Kidney (tissue), 14 donors: ENCODE data around the gene C5orf46. TPM values are rescaled to one million over a fixed set of nuclear protein-coding genes. Genes with fewer than 3 reads are reported as not detected.

Experiments used
- DNase-seq, 5 donors: peaks; one replicate each; pipeline ENCODE4 v3.0.0-alpha.2; 2013 to 2020
- FAIRE-seq: peaks from 2 replicates; lab custom pipeline; 2012; peaks lifted over from hg19 to GRCh38; lab: Jason Lieb, UNC
- H3K27ac ChIP-seq, 2 donors: one replicate each; pipeline ENCODE4 v1.7.0; 2013; ENCODE audit warnings: low read depth in 2 of 2, low read length in 2 of 2, inconsistent platforms in 1 of 2
- H3K27me3 ChIP-seq: one replicate; pipeline ENCODE4 v1.7.1; 2013; ENCODE audit warnings: low read length, inconsistent platforms; ENCODE audit not compliant: control insufficient read depth, insufficient read depth
- H3K36me3 ChIP-seq, 3 donors: one replicate each; pipeline versions ENCODE4 v1.7.0 to v1.7.1; 2013; ENCODE audit warnings: low read length in 3 of 3, control low read depth in 1 of 3, inconsistent platforms in 1 of 3; ENCODE audit not compliant: insufficient read depth in 3 of 3, control insufficient read depth in 2 of 3
- H3K4me1 ChIP-seq, 3 donors: one replicate each; pipeline versions ENCODE4 v1.7.0 to v1.7.1; 2013; ENCODE audit warnings: low read length in 3 of 3, inconsistent platforms in 1 of 3, low read depth in 1 of 3; ENCODE audit not compliant: control insufficient read depth in 2 of 3, insufficient read depth in 2 of 3
- H3K4me3 ChIP-seq, 3 donors: one replicate each; pipeline versions ENCODE4 v1.7.0 to v1.8.1; 2013; ENCODE audit warnings: low read length in 3 of 3, control low read depth in 1 of 3, inconsistent platforms in 1 of 3
- H3K9ac ChIP-seq, 3 donors: one replicate each; pipeline versions ENCODE4 v1.7.0 to v1.7.1; 2013; ENCODE audit warnings: low read length in 3 of 3, control low read depth in 1 of 3, inconsistent platforms in 1 of 3
- H3K9me3 ChIP-seq, 3 donors: one replicate each; pipeline versions ENCODE4 v1.7.0 to v1.7.1; 2013; ENCODE audit warnings: low read length in 3 of 3, control low read depth in 1 of 3, inconsistent platforms in 1 of 3; ENCODE audit not compliant: control insufficient read depth in 2 of 3, insufficient read depth in 1 of 3
- intact Hi-C: fragments of 100-400 bp; cut with DNase I; formaldehyde crosslinking; loops from one replicate; pipeline ENCODE4 v1.11.1; 2022
- polyA plus RNA-seq: library from polyadenylated mRNA; stranded (reverse); fragments of 350-450 nt; fragmentation: Illumina TruSeq; extraction: RNeasy Lipid Tissue Mini Kit (QIAGEN cat#74804); gene quantifications from one replicate; pipeline ENCODE4 v1.2.3, GENCODE V29; 2014; ENCODE audit warnings: low read depth, low replicate concordance; ENCODE audit not compliant: insufficient read depth
- total RNA-seq: library from RNA; stranded (reverse); fragmentation: NEBNext Ultra II Directional; extraction: Animal tissue kit (Norgen Biotek cat#: 25700); gene quantifications from one replicate; pipeline ENCODE4 v1.2.1, GENCODE V29; 2021
- TF ChIP-seq, protein P1 (sequence below): IDR thresholded peaks from 3 replicates; pipeline ENCODE4 v1.5.1; 2012; ENCODE audit warnings: mild to moderate bottlenecking, moderate library complexity, borderline replicate concordance; ENCODE audit not compliant: insufficient read depth; ENCODE audit errors: extremely low read depth
- donor health status: control.
- donor health status: control.
- donor health status: control.
- donor health status: control.
- donor health status: control.
- donor health status: DM: yes; HTN: yes; CAD: no.
- donor health status: Normal renal cell carcinoma (clear cell type).

The C5orf46 gene
- total and polyA plus RNA-seq, 2 donors from 2014 or later, result not detected

DNA sequence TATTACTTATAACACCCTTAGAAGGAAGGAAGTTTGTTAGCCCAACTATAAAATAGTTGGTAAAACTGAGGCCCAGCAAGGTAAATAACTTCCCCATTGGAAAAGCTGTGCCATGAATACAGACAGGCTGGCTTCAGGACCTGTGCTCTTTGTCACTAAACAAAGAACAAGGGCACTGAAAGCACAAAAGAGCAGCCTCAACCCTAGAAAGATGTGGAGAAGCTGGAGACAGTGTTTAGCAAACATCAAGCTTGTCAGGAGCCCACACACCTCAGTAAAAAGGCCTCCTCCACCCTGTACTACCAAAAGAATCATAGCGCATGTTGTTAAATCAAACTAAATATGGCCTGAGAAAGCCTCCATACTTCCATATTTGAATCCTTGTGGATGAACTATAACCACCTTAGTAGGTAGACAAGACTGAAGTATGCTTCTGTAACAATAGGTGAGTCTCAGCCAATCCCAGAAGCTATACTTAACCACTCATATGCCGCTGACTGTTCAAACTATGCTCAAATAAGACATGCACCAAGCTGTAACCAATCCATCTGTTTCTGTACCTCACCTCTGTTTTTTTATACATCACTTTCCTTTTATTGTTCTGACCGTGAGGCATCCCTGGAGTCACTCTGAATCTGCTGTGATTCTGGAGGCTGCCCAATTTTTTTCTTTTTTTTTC, 46.2 kb downstream of the C5orf46 start:
- no peaks in the 10 kb centered on the region for H3K27me3 ChIP-seq
- no peak for FAIRE-seq
- no peak overlapping the region for H3K27ac ChIP-seq
- TF ChIP-seq, protein P1, sequence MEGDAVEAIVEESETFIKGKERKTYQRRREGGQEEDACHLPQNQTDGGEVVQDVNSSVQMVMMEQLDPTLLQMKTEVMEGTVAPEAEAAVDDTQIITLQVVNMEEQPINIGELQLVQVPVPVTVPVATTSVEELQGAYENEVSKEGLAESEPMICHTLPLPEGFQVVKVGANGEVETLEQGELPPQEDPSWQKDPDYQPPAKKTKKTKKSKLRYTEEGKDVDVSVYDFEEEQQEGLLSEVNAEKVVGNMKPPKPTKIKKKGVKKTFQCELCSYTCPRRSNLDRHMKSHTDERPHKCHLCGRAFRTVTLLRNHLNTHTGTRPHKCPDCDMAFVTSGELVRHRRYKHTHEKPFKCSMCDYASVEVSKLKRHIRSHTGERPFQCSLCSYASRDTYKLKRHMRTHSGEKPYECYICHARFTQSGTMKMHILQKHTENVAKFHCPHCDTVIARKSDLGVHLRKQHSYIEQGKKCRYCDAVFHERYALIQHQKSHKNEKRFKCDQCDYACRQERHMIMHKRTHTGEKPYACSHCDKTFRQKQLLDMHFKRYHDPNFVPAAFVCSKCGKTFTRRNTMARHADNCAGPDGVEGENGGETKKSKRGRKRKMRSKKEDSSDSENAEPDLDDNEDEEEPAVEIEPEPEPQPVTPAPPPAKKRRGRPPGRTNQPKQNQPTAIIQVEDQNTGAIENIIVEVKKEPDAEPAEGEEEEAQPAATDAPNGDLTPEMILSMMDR, result no peak
- H3K9me3 ChIP-seq, result no peaks in the 10 kb centered on the region
- DNase-seq, result no peak
- intact Hi-C loops, result no loop called here
- H3K36me3 ChIP-seq, result no peaks in the 10 kb centered on the region
- H3K4me3 ChIP-seq, result no peak overlapping the region
- no peak overlapping the region for H3K9ac ChIP-seq
- H3K4me1 ChIP-seq, result peaks cover 0 to 4% (median 0%) of the 10 kb centered on the region in 3 donors

- H3K9ac ChIP-seq, result no peak overlapping the region
- FAIRE-seq (no peak), DNase-seq (no peak)
- no peaks in the 10 kb centered on the region for H3K27me3 ChIP-seq
- TF ChIP-seq, protein P1, result no peak
- H3K4me3 ChIP-seq, result no peak overlapping the region
- no peaks in the 10 kb centered on the region for H3K36me3 ChIP-seq
- H3K9me3 ChIP-seq, result no peaks in the 10 kb centered on the region
- peaks cover 0 to 4% (median 0%) of the 10 kb centered on the region in 3 donors for H3K4me1 ChIP-seq
- intact Hi-C loops, result no loop called here
- no peak overlapping the region for H3K27ac ChIP-seq
Observed at GRCh38 chr5:147858565-147858964, 47.8 kb downstream of the C5orf46 start.

DNA sequence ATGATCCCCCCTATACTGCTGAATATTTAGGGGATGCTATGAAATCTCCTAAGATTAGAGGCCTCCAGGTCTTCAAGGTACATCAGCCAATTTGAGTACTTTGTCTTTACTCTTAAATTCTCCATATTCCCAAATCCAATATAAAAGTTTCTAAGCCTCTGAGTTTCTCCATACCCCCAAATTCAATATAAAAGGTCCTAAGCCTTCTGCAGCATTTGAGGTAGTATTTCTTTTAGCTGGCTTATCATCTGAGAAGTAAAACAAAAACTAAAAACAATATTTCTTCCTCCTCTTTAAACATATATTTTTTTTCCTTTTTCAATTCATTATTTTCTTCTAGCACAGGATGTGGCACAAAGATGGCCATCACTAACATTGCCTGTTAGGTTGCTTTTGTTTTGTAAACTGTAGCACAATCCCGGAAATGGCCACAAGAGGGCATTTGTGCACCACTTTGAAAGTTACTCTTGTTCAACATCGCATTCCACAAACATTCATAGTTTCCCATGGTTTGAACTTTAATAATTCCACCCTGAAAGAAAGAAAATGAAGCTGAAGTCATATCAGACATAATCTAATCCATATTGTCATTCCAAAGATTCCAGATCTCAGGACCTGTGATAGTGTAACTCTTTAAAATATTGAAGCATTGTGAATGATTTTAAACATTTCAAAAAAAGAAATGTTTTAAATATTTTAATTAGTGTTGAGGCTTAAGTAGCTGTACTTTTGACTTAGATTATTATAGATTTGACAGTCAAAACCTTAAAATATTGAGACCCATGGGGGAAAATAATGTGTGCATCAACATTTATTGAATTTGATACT, 48.8 kb downstream of the C5orf46 start:
- Histone ChIP-seq H3K9ac (no peak overlapping the region), H3K27ac (no peak overlapping the region), H3K27me3 (no peaks in the 10 kb centered on the region), H3K4me1 (no peaks in the 10 kb centered on the region), H3K9me3 (no peaks in the 10 kb centered on the region), H3K4me3 (no peak overlapping the region), H3K36me3 (no peaks in the 10 kb centered on the region)
- intact Hi-C loops, result no loop called here
- TF ChIP-seq, protein P1, result peak; percentile 48
- FAIRE-seq (peak; percentile 74), DNase-seq (peak in 4 of 5 donors; percentile 55 to 79 (median 68))
